MM.1S (cell line): Measurements from ENCODE around the gene GPANK1.

ENCODE experiments used
- EZH2 ChIP-seq: fragments of 300-600 bp; sonication (generic); optimal IDR thresholded peaks from 2 replicates; pipeline ENCODE3; 2017; ENCODE audit warnings: low read depth, mild to moderate bottlenecking, antibody characterized with exemption, low read length, mixed read lengths
- EZH2phosphoT487 ChIP-seq: fragments of 300-600 bp; sonication (generic); IDR thresholded peaks from 2 replicates; pipeline ENCODE4 v1.6.1; 2018; ENCODE audit warnings: antibody characterized with exemption, low read length
- TF ChIP-seq, protein P1 (sequence below): fragments of 300-600 bp; sonication (generic); IDR thresholded peaks from 2 replicates; pipeline ENCODE4 v1.5.1; 2016; ENCODE audit warnings: antibody characterized with exemption, low read length, mixed read lengths

DNA sequence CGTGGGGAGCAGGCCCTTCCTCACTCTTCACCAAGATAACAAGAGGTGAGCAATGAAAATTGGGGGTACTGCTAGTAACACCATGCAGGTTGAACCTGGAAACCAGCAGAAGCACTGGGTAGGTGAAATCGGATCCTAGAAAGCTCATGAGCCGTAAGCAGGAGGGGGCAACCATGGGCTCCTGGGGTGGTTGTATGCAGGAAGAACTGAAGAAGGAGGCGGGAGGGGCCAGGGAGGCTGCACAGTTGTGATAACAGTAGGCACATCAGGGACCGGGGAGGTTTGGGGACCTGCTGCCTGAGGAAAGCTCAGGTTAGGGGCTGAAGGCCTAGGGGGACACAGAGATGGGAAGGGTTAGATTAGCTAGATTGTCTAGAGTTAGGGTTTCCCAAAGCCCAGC lies 21.7 kb upstream of the GPANK1 start:
- TF ChIP-seq, protein P1, sequence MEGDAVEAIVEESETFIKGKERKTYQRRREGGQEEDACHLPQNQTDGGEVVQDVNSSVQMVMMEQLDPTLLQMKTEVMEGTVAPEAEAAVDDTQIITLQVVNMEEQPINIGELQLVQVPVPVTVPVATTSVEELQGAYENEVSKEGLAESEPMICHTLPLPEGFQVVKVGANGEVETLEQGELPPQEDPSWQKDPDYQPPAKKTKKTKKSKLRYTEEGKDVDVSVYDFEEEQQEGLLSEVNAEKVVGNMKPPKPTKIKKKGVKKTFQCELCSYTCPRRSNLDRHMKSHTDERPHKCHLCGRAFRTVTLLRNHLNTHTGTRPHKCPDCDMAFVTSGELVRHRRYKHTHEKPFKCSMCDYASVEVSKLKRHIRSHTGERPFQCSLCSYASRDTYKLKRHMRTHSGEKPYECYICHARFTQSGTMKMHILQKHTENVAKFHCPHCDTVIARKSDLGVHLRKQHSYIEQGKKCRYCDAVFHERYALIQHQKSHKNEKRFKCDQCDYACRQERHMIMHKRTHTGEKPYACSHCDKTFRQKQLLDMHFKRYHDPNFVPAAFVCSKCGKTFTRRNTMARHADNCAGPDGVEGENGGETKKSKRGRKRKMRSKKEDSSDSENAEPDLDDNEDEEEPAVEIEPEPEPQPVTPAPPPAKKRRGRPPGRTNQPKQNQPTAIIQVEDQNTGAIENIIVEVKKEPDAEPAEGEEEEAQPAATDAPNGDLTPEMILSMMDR: no peak
- TF ChIP-seq EZH2: no peak
- no peak for TF ChIP-seq EZH2phosphoT487
